Keratinocyte (primary cell): ENCODE results near the gene GET3. TPM values are rescaled to one million over a fixed set of nuclear protein-coding genes. Genes with fewer than 3 reads are reported as not detected.

Experiments used
- DNase-seq: peaks from one replicate; pipeline ENCODE4 v3.0.0-alpha.2; 2011; ENCODE audit warnings: low read depth, missing footprints, low spot score
- FAIRE-seq: peaks from 2 replicates; lab custom pipeline; 2011; peaks lifted over from hg19 to GRCh38; lab: Jason Lieb, UNC
- H2AFZ ChIP-seq: 2 replicates; pipeline ENCODE4 v1.6.0; 2012; ENCODE audit warnings: low read length, control low read depth, inconsistent platforms; ENCODE audit not compliant: control insufficient read depth
- H3K27ac ChIP-seq: 2 replicates; pipeline ENCODE4 v1.5.1; 2011; ENCODE audit warnings: low read length; ENCODE audit not compliant: control insufficient read depth, insufficient read depth
- H3K27me3 ChIP-seq: 3 replicates; pipeline ENCODE4 v1.6.0; 2011; ENCODE audit warnings: low read length; ENCODE audit not compliant: control insufficient read depth, insufficient read depth; ENCODE audit errors: extremely low read depth
- H3K36me3 ChIP-seq, 2 experiments: 2 replicates in 1 of 2; 3 replicates in 1 of 2; pipeline ENCODE4 v1.5.1; 2011; ENCODE audit warnings: low read length in 2 of 2, mild to moderate bottlenecking in 1 of 2; ENCODE audit not compliant: control insufficient read depth in 2 of 2, insufficient read depth in 2 of 2; ENCODE audit errors: extremely low read depth in 1 of 2
- H3K4me1 ChIP-seq: 3 replicates; pipeline ENCODE4 v1.5.1; 2011; ENCODE audit warnings: low read length; ENCODE audit not compliant: control insufficient read depth, insufficient read depth; ENCODE audit errors: extremely low read depth
- H3K4me2 ChIP-seq: 3 replicates; pipeline ENCODE4 v1.6.0; 2011; ENCODE audit warnings: low read depth, low read length; ENCODE audit not compliant: control insufficient read depth, insufficient read depth; ENCODE audit errors: extremely low read depth
- H3K4me3 ChIP-seq, 3 experiments: fragments of 200-600 bp in 1 of 3; sonication (generic) in 1 of 3; 2 replicates in 2 of 3; 3 replicates in 1 of 3; pipeline ENCODE4 v1.5.1; 2011 to 2016; ENCODE audit warnings: low read length in 3 of 3, mild to moderate bottlenecking in 3 of 3, control low read depth in 2 of 3, inconsistent platforms in 1 of 3, low read depth in 1 of 3, mixed read lengths in 1 of 3, mixed run types in 1 of 3, moderate library complexity in 1 of 3; ENCODE audit not compliant: control insufficient read depth in 2 of 3, insufficient read depth in 2 of 3; ENCODE audit errors: extremely low read depth in 1 of 3
- H3K79me2 ChIP-seq: 2 replicates; pipeline ENCODE4 v1.6.0; 2012; ENCODE audit warnings: low read length; ENCODE audit not compliant: control insufficient read depth, insufficient read depth
- H3K9ac ChIP-seq: 3 replicates; pipeline ENCODE4 v1.6.0; 2011; ENCODE audit warnings: low read length; ENCODE audit not compliant: control insufficient read depth, insufficient read depth; ENCODE audit errors: extremely low read depth
- H3K9me1 ChIP-seq: 3 replicates; pipeline ENCODE4 v1.6.0; 2011; ENCODE audit warnings: low read length; ENCODE audit not compliant: control insufficient read depth, insufficient read depth; ENCODE audit errors: extremely low read depth
- H3K9me3 ChIP-seq: 2 replicates; pipeline ENCODE4 v1.5.1; 2012; ENCODE audit warnings: low read depth, low read length; ENCODE audit not compliant: control insufficient read depth
- H4K20me1 ChIP-seq: 3 replicates; pipeline ENCODE4 v1.6.0; 2011; ENCODE audit warnings: low read length; ENCODE audit not compliant: control insufficient read depth, insufficient read depth; ENCODE audit errors: extremely low read depth
- CTCF ChIP-seq, 3 experiments: IDR thresholded peaks in 1 of 3; conservative IDR thresholded peaks in 1 of 3; optimal IDR thresholded peaks in 1 of 3; 2 replicates in 2 of 3; 3 replicates in 1 of 3; pipeline versions ENCODE3 to v1.5.1; 2011; ENCODE audit warnings: low read length in 3 of 3, mild to moderate bottlenecking in 3 of 3, moderate library complexity in 2 of 3, control low read depth in 1 of 3, inconsistent platforms in 1 of 3; ENCODE audit not compliant: insufficient read depth in 2 of 3; ENCODE audit errors: extremely low read depth in 1 of 3
- EZH2 ChIP-seq: IDR thresholded peaks from one replicate; pipeline ENCODE4 v1.6.1; 2012; ENCODE audit warnings: inconsistent platforms, mild to moderate bottlenecking, low read length, moderate library complexity
- dilution Hi-C: fragments of 300-500 bp; cut with MboI; formaldehyde crosslinking; loops from one replicate; pipeline ENCODE4 v1.7.0; 2020; ENCODE audit warnings: low sequenced_read_pairs; ENCODE audit not compliant: extremely low pct_ligation_motif_present
- polyA plus RNA-seq, 5 experiments: library from polyadenylated mRNA; depleted of rRNA in 3 of 5; stranded (reverse) in 3 of 5; stranded (forward) in 1 of 5; unstranded in 1 of 5; fragments of >200 nt; gene quantifications; 1 replicate in 1 of 5; 2 replicates in 3 of 5; 3 replicates in 1 of 5; pipeline versions ENCODE4 v1.2.1 to v1.2.3, GENCODE V29; 2011 to 2012; ENCODE audit warnings: missing spikeins in 2 of 5, low read depth in 1 of 5, low replicate concordance in 1 of 5

GET3 gene
- polyA plus RNA-seq, 1 donor (not counting 4 experiments of a cell fraction or from before 2014, with no cell fraction given): 104 TPM

GRCh38 chr19:12754465-12755196 is 17.3 kb downstream of the GET3 start:
- dilution Hi-C loops: no loop called here
- TF ChIP-seq CTCF (optimal IDR thresholded peaks at IDR 0.05 in 1 of 3, IDR thresholded peaks at IDR 0.05 in 1 of 3, conservative IDR thresholded peaks at IDR 0.05 in 1 of 3; ENCODE audit: extremely low read depth in 1 of 3, insufficient read depth in 2 of 3, low read length in 3 of 3) (no peak), EZH2 (no peak)
- H3K36me3 ChIP-seq: peaks cover 0 to 1% of the 10 kb centered on the region in 2 experiments

GRCh38 chr19:12756150-12756883 is 19.0 kb downstream of the GET3 start:
- no peak overlapping the region for H3K4me3 ChIP-seq
- no peaks in the 10 kb centered on the region for H3K79me2 ChIP-seq
- no peaks in the 10 kb centered on the region for H3K9me3 ChIP-seq
- H3K27ac ChIP-seq: no peak overlapping the region
- dilution Hi-C loops: no loop called here
- FAIRE-seq (no peak), DNase-seq (no peak)
- H3K9me1 ChIP-seq: no peaks in the 10 kb centered on the region
- H3K4me1 ChIP-seq: peaks cover under 1% of the 10 kb centered on the region
- H2AFZ ChIP-seq: no peak overlapping the region
- H3K36me3 ChIP-seq: peaks cover 0 to 1% of the 10 kb centered on the region in 2 experiments
- no peak overlapping the region for H3K4me2 ChIP-seq
- no peak overlapping the region for H3K9ac ChIP-seq
- TF ChIP-seq EZH2 (no peak), CTCF (optimal IDR thresholded peaks at IDR 0.05 in 1 of 3, IDR thresholded peaks at IDR 0.05 in 1 of 3, conservative IDR thresholded peaks at IDR 0.05 in 1 of 3; ENCODE audit: extremely low read depth in 1 of 3, insufficient read depth in 2 of 3, low read length in 3 of 3) (no peak)
- H4K20me1 ChIP-seq: no peaks in the 10 kb centered on the region
- peaks cover 11% of the 10 kb centered on the region for H3K27me3 ChIP-seq

More at GRCh38 chr19:12754465-12755196, 17.3 kb downstream of the GET3 start:
- Histone ChIP-seq H3K9me3 (no peaks in the 10 kb centered on the region), H3K4me3 (no peak overlapping the region), H3K27ac (no peak overlapping the region), H3K9ac (no peak overlapping the region), H3K79me2 (no peaks in the 10 kb centered on the region), H3K9me1 (no peaks in the 10 kb centered on the region), H2AFZ (no peak overlapping the region), H3K27me3 (peaks cover 24% of the 10 kb centered on the region), H3K4me2 (no peak overlapping the region), H3K4me1 (peaks cover 17% of the 10 kb centered on the region), H4K20me1 (no peaks in the 10 kb centered on the region)
- no peak for DNase-seq
- FAIRE-seq: no peak
